ENCODE measurements around the gene PDHA2.
"Not testable (repeated sequence)": the region's sequence is repeated elsewhere in the genome, so short reads cannot be mapped to it uniquely, and the experiment has no call there.

PDHA2 gene

DNA sequence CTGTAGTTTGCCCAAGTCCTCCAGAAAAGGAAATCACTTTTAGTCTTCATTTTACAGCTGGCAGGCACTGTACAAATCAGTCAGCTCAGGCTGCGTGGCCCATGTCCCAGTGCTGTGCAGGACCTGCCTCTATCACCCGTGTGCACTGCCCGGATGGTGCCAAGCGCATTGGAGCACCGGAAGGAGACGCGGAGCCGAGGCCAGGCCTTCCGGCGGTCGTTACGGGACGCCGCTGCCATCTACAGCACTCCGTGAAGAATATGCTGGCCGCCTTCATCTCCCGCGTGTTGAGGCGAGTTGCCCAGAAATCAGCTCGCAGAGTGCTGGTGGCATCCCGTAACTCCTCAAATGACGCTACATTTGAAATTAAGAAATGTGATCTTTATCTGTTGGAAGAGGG is at the start of gene PDHA2:
Gene PDHA2, plus strand, starts transcription at position 203 of the 400 bp plus-strand sequence. Its CDS starts 58 bp downstream, at position 261.
- DNase-seq (ENCODE audit: low read depth, low spot score) = no peak

DNA sequence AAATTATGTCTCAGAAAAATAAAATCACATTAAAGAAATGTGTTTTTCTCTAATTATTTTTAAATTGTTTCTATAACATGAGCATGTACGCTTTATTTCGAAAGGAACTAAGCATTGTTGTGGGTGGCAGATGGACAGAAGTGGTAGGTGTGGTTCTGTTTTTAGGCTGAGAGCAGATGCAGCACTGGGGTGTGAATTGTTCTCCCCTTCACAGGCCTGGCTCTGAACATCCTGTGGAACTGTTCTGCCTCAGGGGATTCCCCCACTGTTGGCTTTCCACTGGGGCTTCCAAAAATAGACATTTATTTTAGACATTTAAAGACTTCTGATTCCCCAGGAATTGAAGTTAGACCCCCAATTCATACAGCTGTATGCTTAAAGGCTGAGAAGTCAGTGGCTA is 41.9 kb upstream of the PDHA2 start:
- no peak for DNase-seq (ENCODE audit: low read depth, low spot score)

DNA sequence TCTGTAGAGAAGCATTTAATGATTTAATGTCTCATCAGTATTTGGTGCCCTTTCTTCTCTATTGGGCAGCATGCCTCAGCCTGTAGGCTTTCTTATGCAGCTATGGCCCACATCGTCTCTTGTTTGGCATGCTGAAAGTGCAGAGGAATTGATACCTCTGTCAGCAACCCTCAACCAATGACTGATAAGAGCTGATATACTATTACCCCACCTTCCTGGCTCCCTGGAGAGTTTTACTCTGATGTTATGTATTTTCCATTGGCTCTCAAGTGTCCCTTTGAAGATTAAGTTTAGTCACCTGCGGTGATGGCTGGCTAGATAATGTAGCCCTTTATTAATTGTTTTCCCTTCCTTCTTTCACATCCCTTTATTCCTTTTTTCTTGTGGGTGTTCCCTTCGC is 41.2 kb upstream of the PDHA2 start:
- no peak for DNase-seq (ENCODE audit: low read depth, low spot score)

DNA sequence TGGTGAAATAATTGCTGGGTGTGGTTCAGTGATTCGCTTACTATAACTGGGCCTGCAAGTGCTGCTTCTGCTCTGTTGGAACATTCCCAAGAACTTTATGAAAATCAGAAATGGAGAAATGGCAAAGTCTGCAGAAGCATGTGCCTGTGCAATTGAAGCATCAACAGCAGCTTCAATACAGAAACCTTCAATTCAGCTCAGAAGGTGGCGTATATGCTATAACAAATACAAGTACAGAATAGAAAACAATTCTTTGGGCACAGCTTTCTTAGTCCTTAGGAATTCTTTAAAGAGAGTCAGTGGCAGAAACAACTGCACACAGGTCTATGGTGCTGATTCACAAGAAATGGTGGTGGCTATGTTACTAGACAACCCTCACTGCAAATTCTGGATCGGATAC is 18.0 kb upstream of the PDHA2 start:
- no peak for DNase-seq (ENCODE audit: low read depth, low spot score)

DNA sequence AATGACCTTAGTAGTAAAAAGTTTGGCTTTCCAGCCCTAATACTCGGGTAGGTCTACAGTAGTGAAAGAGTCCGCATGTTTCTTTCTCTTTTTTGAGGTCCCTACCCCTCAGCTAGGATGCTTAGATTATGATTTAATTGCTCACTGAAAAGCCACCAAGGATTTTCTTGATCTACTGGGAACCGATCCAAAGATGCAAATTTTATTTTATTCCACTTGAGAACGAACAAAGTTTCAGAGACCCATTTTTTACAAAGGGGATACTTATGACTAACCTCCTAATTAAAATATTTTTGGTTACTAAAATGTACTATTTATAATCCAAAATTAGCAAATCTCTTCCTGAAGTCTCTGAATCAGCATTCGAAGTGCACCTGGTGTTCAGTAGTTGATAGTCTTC is 14.3 kb upstream of the PDHA2 start:
- DNase-seq (ENCODE audit: low read depth, low spot score) = no peak

DNA sequence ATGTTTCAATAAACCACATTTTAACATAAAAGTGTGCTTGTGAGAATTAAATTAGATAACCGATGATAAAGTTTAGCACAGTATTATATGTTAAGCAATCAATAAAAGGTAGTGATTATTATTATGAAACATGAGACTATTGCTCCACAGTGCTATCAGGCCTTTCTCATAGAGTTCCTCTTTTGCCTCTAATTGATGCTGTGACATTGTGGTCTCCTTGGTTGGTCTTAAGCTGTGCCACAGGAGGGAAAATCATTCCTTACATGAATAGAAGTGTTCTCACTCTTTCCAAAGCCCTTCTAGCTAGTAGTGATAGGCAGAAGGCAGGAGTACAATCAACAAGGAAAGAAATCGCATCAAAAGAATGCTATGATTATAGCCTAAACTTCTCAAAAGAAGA is 9.2 kb upstream of the PDHA2 start:
- no peak for DNase-seq (ENCODE audit: low read depth, low spot score)

DNA sequence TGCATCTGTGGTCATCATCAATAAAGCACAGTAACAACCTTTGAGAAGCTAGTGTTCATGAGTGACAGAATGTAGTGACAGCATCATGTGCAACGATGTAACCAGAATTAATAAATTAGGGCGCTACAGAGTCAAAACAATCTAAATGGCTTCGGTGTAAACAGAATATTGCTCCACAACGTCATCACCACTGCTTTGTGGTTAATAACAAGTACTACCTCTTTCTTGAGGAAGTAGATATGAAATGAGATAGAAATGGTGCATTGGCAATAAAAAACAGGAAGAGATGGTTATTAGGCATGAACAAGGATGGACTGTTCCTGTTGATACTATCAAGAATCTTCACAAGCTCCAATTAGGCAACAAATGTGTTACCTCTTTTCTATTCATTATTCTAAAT is 8.7 kb upstream of the PDHA2 start:
- no peak for DNase-seq (ENCODE audit: low read depth, low spot score)

DNA sequence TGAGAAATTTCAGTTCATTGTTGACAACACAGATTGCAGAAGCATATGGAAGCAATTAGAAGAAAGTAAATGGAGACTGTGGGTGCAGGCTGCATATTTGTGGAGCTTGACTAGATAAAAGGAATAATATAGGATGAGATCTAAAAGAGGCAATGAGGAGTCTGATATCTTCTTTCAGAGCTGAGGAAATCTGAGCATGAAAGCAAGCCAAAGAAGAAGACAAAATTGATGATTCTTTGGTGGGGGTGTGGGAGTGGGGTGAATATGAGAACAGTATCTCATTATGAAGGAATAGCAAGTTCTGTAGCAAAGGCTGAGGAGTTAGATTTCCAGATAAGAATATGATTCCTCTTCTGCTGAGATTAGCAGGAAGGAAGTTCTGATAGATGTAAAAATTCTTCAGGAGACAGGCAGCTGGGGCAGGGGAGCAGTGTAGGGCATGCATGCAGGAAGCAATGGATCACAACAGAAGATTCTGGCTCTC is 6.1 kb upstream of the PDHA2 start:
- no peak for DNase-seq (ENCODE audit: low read depth, low spot score)

DNA sequence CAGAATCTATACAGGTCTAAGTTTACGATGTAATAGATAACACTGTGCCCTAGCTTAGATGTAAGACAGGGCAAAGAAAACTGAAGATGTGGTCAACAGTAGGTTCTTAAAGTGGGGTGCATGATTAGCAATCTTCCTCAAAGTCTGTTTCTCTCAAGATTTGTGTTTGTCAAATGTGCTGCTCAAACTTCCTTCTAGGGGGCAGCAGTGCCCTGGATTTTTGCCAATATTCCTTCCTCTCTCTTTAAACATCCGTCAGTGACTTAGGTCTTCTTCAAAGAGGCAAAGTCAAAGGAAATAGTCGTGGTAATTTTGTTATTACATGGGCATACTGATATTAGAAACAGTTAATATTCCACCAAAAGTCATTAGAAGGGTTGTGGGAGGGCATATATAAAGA is 4.2 kb upstream of the PDHA2 start:
- DNase-seq (ENCODE audit: low read depth, low spot score) = no peak

DNA sequence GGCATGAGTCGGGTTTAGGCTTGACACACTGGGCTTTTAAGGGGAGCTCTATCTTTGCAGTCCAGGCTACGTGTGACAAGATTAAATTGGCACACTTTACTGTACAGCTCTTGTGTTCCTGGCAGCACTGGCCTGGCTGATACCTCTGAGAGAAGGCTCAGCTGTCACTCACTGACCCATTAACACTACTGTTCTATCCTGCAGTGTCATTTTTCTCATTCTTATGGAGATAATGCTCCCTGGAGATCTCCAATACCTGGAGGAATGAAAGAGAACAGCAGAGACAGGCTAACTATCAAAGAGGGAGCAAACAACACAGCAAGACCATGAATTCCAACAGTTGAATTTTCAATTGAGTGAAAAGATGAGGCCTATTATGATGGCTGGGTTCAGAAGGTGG is 1.7 kb upstream of the PDHA2 start:
- no peak for DNase-seq (ENCODE audit: low read depth, low spot score)

DNA sequence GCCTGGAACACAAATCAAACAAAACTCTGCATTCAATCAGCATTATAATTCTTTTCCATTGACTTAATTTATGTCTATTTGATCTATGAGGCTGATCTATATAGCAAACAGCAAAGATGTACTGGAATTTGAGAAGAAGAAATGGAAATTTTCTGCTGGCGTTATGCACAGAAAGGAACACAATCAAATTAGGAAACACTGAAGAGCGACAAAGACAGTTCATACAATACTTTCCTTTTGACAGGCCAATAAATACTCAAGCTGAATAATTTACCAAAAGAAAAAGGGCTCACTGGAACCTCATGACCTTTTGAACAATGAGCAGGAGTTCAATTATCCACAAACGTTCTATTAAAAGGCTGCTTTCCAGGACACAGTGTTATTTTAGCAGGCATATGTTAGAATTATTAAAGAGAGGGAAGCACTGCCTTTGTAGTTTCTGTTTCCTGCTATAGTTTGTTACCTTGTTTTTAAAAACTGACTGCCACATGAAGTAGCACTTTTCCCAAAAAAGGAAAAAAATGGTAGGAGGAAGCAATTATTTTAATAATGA is 8.1 kb downstream of the PDHA2 start:
- DNase-seq (ENCODE audit: low read depth, low spot score) = no peak

DNA sequence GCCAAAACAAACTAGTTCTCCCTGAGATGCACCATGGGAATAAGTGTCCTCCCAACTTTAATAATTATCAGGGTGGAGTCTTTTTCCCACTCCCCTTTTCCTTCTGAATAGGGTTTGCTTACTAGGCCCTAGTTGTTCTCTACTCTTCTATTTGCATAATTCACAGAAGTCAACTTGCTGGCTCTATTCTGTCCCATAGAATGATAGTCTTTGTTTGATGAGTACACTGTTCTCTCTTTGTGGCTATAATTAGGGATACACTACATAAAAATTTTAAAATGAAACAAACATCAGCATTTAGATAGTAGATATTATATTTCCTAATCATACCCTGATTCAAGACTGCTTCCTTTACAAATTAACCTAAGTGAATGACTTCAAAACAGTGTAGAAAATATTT is 10.3 kb downstream of the PDHA2 start:
- DNase-seq (ENCODE audit: low read depth, low spot score) = no peak

DNA sequence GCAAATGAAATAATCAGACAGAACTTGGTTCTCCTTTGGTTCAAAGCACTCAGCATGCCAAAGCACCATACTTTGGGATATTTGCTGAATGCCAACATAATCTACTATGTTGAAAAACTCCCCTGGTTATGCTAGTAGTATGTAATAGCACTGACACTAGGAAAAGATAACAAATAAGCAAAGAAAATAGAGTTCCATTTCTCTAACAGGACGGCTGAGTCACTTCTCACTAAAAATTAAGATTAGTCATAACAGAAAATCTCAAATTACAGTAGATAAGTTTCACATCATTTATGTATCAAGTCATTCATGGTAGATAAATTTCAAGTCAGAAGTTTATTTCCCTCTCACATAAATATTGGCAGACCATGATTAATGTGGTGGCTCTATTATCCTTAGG is 17.9 kb downstream of the PDHA2 start:
- DNase-seq (ENCODE audit: low read depth, low spot score) = no peak

DNA sequence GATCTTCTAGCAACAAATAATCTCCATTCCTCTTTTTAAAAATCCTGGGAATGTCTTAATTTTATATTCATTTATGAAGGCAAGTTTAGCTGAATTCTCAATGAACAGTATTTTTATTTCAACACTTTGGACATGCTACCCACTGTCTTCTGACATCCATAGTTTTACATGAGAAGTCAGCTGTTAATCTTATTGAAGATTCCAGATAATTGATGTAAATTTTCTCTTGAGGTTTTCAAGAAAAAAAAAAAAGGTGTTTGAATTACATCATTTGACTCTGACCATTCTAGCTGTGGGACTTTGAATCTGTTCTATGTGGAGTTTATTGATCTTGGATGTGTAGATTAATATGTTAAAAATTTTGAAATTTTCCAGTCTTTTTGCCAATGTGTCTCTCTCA is 28.0 kb downstream of the PDHA2 start:
- DNase-seq (ENCODE audit: low read depth, low spot score) = no peak

DNA sequence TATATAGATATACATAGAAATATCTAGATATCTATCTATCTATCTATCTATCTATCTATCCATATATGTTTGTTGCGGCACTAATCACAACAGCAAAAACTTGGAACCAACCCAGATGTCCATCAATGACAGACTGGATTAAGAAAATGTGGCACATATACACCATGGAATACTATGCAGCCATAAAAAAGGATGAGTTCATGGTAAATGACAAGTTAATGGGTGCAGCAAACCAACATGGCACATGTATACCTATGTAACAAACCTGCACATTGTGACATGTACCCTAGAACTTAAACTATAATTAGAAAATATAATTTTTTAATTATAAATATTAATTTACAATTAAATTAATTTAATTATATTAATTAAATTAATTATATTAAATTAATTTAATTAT is 29.5 kb downstream of the PDHA2 start:
- DNase-seq (ENCODE audit: low read depth, low spot score) = not testable (repeated sequence)

DNA sequence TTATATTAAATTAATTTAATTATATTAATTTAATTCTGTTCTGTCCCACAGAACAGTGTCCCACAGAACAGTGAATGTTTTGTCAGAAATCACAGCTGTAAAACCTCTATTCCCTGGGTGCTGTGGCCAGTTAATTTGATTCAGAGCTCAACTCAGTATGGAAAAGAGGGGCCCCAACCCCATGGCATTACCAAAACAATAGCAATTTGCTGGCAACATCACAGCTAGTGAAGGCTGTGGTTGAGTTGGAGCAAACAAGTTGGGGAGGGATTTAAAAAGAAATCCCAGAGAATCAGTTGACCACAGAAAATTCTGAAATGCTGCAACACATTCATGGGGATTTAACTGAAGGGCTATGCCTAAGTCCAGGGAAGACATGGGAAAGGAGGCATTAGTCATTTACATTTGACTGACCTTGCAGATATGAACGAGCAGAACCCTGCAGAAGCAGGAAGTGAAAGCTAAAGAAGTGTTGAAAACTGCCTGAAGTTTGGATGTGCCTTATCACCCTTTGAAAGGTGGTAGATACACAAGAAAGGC is 30.1 kb downstream of the PDHA2 start:
- DNase-seq (ENCODE audit: low read depth, low spot score) = no peak

DNA sequence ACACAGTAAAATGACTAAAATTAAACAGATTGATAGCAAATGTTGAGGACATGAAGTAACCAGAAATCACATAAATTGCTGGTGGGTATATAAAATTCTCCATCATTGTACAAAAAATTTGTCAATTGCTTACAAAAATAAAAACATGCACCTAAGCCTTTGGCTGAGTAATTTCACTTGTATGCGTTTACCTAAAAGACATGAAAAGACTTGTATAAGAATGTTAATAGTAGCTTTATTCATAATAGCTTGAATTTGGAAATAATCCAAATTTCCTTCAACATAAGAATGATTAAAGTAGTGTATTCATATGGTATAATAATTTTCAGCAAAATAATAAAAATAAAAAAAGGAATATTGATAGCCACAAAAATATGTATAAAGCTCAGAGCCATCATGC is 37.7 kb downstream of the PDHA2 start:
- DNase-seq (ENCODE audit: low read depth, low spot score) = no peak

DNA sequence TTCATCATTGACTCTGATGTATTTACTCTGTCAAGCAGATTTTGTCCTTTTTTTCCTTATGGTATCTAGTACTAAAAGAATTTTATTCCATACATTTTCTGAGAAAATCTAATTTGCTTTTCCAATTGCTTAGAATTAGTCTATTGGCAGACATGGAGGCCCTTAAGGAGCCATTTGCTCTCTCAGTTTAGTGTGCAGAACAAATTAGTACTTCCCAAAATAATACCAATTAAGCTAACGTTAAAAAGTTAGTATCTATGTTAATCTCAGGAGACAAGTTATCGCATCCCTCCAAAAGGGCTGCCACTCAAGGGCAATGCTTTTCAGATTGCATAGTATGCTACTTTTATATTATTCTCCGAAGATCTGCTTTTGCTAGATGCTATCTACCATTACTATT is 47.7 kb downstream of the PDHA2 start:
- DNase-seq (ENCODE audit: low read depth, low spot score) = no peak

DNA sequence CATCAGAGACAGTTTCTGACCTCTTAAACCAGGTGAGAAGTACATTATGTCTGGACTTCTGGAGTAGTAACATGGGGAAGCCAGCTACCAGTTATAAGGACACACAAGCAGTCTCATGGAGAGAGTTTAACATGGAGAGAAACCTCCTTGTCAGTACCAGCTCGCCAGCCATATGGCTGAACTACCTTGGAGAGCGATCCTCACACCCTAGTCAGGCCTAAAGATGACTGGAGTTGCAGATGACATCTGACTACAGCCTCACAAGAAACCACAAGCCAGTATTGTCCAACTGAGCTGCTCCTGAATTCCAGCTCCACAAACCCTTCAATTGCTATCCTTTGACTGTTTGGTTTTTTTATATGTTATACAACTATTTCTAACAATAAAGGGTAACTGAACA is 49.8 kb downstream of the PDHA2 start:
- DNase-seq (ENCODE audit: low read depth, low spot score) = no peak
